Gastroesophageal sphincter (tissue), 3 donors: ENCODE results near the gene AGPAT3.

Experiments used
- EP300 ChIP-seq: sonication (generic); formaldehyde crosslinking; IDR thresholded peaks from one replicate; pipeline ENCODE4 v1.6.1; 2017; ENCODE audit warnings: antibody characterized with exemption, mild to moderate bottlenecking
- POLR2A ChIP-seq, 2 donors: fragments of 450-650 bp; IDR thresholded peaks; one replicate each; pipeline ENCODE4 v1.6.1; 2017; ENCODE audit warnings: antibody characterized with exemption in 2 of 2, mild to moderate bottlenecking in 2 of 2, moderate library complexity in 1 of 2
- POLR2AphosphoS5 ChIP-seq: sonication (generic); formaldehyde crosslinking; IDR thresholded peaks from one replicate; pipeline ENCODE4 v1.6.1; 2017; ENCODE audit warnings: antibody characterized with exemption
- TF ChIP-seq, protein P1 (sequence below), 4 experiments: fragments of 200-600 bp in 2 of 4; fragments of 450-650 bp in 2 of 4; sonication (generic) in 1 of 4; IDR thresholded peaks; one replicate each; pipeline ENCODE4 v1.5.1; 2017 to 2019; ENCODE audit warnings: antibody characterized with exemption in 4 of 4, mild to moderate bottlenecking in 2 of 4, moderate library complexity in 2 of 4

DNA sequence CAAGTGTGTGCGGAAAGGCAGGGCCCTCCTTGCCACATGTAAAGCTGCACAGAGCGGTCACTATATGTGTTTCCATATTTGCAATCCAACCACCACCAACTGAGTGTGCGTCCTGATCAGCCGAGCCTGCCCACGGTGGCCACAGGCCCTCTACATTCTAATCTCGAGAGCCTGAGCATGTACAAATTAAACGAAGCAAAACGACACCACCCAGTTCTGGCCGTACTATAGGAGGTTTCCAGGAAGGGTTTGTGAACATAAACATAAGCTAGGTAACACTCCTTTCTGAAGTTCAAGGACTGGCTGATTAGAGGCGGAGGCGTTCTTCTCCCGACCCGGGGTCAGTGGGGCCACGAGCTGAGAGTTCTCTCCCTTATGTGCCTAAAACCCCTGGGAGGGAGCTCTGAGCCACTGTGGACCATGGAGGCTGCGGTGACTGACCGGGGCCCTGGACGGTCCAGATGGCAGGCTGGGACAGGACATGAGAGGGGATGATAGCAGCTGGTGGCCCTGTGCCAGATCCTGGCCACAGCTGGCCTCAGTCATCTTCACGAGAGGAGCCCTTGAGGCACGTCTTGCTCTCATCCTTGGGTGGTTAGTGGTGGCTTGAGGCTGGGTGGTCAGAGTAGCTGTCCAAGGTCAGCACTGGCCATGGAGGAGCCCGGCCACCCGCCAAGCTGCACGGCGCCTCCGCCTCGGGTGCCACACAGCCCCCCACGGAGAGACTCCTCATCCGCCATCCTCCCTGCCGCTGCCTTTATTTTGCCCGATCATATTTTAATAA, 108.0 kb downstream of the AGPAT3 start:
- TF ChIP-seq, protein P1, sequence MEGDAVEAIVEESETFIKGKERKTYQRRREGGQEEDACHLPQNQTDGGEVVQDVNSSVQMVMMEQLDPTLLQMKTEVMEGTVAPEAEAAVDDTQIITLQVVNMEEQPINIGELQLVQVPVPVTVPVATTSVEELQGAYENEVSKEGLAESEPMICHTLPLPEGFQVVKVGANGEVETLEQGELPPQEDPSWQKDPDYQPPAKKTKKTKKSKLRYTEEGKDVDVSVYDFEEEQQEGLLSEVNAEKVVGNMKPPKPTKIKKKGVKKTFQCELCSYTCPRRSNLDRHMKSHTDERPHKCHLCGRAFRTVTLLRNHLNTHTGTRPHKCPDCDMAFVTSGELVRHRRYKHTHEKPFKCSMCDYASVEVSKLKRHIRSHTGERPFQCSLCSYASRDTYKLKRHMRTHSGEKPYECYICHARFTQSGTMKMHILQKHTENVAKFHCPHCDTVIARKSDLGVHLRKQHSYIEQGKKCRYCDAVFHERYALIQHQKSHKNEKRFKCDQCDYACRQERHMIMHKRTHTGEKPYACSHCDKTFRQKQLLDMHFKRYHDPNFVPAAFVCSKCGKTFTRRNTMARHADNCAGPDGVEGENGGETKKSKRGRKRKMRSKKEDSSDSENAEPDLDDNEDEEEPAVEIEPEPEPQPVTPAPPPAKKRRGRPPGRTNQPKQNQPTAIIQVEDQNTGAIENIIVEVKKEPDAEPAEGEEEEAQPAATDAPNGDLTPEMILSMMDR (IDR thresholded peaks at IDR 0.05), result no peak
- TF ChIP-seq POLR2A (IDR thresholded peaks at IDR 0.05) (no peak), POLR2AphosphoS5 (no peak), EP300 (no peak)
